D721Med (cell line): Measurements from ENCODE around the gene DLK2.

Experiments
- DNase-seq: peaks from one replicate; pipeline ENCODE4 v3.0.0; 2011; ENCODE audit warnings: low spot score; ENCODE audit not compliant: insufficient read length
- FAIRE-seq: peaks from 2 replicates; lab custom pipeline; 2011; peaks lifted over from hg19 to GRCh38; lab: Jason Lieb, UNC
- TF ChIP-seq, protein P1 (sequence below): IDR thresholded peaks from 2 replicates; pipeline ENCODE4 v1.5.1; 2012; ENCODE audit warnings: mild to moderate bottlenecking, control low read depth; ENCODE audit not compliant: insufficient read depth; ENCODE audit errors: missing control alignments

The DLK2 gene

GRCh38 chr6:43445576-43445975 lies 9.8 kb downstream of the DLK2 start:
- TF ChIP-seq, protein P1, sequence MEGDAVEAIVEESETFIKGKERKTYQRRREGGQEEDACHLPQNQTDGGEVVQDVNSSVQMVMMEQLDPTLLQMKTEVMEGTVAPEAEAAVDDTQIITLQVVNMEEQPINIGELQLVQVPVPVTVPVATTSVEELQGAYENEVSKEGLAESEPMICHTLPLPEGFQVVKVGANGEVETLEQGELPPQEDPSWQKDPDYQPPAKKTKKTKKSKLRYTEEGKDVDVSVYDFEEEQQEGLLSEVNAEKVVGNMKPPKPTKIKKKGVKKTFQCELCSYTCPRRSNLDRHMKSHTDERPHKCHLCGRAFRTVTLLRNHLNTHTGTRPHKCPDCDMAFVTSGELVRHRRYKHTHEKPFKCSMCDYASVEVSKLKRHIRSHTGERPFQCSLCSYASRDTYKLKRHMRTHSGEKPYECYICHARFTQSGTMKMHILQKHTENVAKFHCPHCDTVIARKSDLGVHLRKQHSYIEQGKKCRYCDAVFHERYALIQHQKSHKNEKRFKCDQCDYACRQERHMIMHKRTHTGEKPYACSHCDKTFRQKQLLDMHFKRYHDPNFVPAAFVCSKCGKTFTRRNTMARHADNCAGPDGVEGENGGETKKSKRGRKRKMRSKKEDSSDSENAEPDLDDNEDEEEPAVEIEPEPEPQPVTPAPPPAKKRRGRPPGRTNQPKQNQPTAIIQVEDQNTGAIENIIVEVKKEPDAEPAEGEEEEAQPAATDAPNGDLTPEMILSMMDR, result no peak
- no peak for DNase-seq
- FAIRE-seq, result no peak

DNA sequence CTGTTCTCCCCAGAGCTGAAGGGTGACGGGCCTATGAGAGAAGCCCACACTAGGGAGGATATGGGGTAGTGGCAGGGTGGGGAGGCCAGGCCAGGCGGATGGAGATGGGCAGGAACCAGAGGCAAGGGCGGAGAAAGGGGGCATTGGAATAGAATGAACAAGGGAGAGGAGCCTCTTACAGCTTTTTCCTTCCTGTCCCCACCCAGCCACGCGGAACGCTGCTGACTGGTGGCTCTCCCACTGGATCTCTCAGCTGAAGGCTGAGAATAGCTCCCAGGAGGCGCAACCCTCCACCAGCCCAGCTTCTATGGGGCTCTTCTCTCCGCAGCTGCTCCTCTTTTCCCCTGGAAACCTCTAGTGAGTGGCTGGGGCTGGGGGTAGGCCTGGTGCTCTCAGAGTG lies 10.8 kb downstream of the DLK2 start:
- no peak for FAIRE-seq
- TF ChIP-seq, protein P1, result no peak
- DNase-seq, result no peak

DNA sequence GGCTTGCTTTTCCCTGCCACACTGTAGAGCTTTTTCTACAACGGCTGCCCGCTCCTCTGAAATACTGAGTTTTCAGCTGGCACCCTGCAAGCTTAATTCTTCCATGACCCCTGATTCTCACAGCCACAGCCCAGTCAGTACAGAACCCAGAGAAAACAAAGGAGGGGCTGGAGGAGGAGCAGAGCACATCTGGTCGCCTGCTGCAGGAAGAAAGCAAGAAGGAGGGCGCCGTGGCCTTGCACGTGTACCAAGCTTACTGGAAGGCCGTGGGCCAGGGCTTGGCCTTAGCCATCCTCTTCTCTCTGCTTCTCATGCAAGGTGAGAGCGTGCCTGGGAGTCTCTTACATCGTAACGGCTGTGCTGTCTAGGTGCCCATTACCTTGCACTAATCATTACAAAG lies 11.3 kb downstream of the DLK2 start:
- FAIRE-seq (no peak), DNase-seq (no peak)
- TF ChIP-seq, protein P1, result no peak

- no peak for FAIRE-seq
- peak; percentile 5 for DNase-seq
- TF ChIP-seq, protein P1, result no peak
Observed at GRCh38 chr6:43442935-43443334, 12.4 kb downstream of the DLK2 start.

- TF ChIP-seq, protein P1, result no peak
- FAIRE-seq (no peak), DNase-seq (no peak)
Observed at GRCh38 chr6:43437700-43438099, 17.6 kb downstream of the DLK2 start.

- FAIRE-seq (no peak), DNase-seq (no peak)
- TF ChIP-seq, protein P1, result no peak
Observed at GRCh38 chr6:43436577-43437282, 18.6 kb downstream of the DLK2 start.

DNA sequence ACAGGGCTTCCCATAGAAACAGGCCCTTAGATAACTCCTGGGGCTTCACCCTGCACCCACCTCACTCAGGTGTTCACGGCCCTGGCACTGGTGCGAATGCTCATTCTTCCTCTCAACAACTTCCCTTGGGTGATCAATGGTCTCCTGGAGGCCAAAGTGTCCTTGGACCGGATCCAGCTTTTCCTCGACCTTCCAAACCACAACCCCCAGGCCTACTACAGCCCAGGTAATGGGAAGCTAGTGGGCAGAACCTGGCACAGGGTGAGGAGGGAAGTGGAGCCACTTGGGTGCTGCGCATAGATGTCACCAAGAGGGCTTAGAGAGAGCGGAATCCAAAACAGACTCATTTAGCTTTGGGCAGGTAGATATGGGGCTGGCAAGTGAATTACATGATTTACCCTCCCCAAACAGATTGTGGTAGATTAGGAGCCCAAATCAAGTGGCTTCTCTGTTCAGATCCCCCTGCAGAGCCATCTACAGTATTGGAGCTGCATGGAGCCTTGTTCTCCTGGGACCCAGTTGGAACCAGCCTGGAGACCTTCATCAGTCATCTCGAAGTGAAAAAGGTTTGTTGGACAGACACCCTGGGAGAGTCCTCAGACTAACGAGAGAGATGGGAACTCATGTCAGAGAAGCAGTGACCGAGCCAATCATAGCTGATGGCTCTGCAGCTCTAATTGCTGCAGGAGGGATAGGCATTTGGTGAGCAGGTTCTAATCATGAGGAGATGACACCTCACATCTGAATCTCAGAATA lies 19.5 kb downstream of the DLK2 start:
- TF ChIP-seq, protein P1, result no peak
- FAIRE-seq (no peak), DNase-seq (no peak)
